ENCODE results near the gene COG5. TPM values are rescaled to one million over a fixed set of nuclear protein-coding genes. Genes with fewer than 3 reads are reported as not detected.
"Not testable (repeated sequence)": the region's sequence is repeated elsewhere in the genome, so short reads cannot be mapped to it uniquely, and the experiment has no call there.

Gene COG5
- total RNA-seq, 1 donor from 2014 or later: 37.1 TPM

DNA sequence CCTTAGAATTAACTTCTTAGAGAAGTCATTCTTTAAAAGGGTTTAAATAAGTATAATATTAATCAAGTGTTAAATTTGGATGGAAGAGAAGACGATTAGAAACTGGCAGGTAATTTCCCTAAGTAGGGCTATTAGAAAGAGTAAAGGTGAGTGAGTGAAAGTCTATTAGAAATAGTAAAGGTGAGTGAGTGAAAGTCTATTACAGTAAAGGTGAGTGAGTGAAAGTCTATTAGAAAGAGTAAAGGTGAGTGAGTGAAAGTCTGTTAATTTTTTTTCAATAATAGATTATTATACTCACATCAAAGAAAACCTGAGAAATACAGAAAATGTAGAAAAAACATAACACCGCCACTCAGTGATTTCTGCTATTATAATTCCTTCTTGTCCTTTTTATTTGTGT lies 405.7 kb downstream of the COG5 start:
- no peak overlapping the region for H3K4me3 ChIP-seq (ENCODE audit: low read depth, low read length)
- TF ChIP-seq, protein P1, sequence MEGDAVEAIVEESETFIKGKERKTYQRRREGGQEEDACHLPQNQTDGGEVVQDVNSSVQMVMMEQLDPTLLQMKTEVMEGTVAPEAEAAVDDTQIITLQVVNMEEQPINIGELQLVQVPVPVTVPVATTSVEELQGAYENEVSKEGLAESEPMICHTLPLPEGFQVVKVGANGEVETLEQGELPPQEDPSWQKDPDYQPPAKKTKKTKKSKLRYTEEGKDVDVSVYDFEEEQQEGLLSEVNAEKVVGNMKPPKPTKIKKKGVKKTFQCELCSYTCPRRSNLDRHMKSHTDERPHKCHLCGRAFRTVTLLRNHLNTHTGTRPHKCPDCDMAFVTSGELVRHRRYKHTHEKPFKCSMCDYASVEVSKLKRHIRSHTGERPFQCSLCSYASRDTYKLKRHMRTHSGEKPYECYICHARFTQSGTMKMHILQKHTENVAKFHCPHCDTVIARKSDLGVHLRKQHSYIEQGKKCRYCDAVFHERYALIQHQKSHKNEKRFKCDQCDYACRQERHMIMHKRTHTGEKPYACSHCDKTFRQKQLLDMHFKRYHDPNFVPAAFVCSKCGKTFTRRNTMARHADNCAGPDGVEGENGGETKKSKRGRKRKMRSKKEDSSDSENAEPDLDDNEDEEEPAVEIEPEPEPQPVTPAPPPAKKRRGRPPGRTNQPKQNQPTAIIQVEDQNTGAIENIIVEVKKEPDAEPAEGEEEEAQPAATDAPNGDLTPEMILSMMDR (IDR thresholded peaks at IDR 0.05; ENCODE audit: insufficient read depth, low read length, poor library complexity, severe bottlenecking): no peak
- DNase-seq (ENCODE audit: low read depth): no peak
- H3K36me3 ChIP-seq (ENCODE audit: control insufficient read depth, insufficient read depth, low read length): no peaks in the 10 kb centered on the region
- no peaks in the 10 kb centered on the region for H3K27me3 ChIP-seq (ENCODE audit: control insufficient read depth, insufficient read depth, low read length)

DNA sequence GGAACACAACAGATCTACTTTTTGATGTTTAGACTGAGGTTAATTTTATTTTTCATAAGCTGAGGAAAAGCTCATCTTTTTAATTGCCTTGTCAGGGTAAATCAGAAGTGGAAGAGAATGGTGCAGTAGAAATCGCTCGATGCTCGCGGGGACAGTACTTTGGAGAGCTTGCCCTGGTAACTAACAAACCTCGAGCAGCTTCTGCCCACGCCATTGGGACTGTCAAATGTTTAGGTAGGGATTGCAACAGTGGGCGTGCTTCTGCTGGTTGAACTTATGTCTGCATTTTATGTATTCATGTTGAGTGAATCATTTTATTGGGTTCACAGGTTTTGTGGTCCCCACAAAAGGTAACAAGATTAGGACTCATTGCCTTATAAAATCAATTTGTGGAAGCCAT lies 406.6 kb downstream of the COG5 start:
- Histone ChIP-seq H3K36me3 (ENCODE audit: control insufficient read depth, insufficient read depth, low read length) (no peaks in the 10 kb centered on the region), H3K4me3 (ENCODE audit: low read depth, low read length) (no peak overlapping the region), H3K27me3 (ENCODE audit: control insufficient read depth, insufficient read depth, low read length) (no peaks in the 10 kb centered on the region)
- TF ChIP-seq, protein P1 (IDR thresholded peaks at IDR 0.05; ENCODE audit: insufficient read depth, low read length, poor library complexity, severe bottlenecking): no peak
- DNase-seq (ENCODE audit: low read depth): no peak

- DNase-seq (ENCODE audit: low read depth); H3K36me3 ChIP-seq (ENCODE audit: control insufficient read depth, insufficient read depth, low read length); H3K27me3 ChIP-seq (ENCODE audit: control insufficient read depth, insufficient read depth, low read length); H3K4me3 ChIP-seq (ENCODE audit: low read depth, low read length): not testable (repeated sequence)
Observed at GRCh38 chr7:107155726-107156125, 408.0 kb downstream of the COG5 start.

DNA sequence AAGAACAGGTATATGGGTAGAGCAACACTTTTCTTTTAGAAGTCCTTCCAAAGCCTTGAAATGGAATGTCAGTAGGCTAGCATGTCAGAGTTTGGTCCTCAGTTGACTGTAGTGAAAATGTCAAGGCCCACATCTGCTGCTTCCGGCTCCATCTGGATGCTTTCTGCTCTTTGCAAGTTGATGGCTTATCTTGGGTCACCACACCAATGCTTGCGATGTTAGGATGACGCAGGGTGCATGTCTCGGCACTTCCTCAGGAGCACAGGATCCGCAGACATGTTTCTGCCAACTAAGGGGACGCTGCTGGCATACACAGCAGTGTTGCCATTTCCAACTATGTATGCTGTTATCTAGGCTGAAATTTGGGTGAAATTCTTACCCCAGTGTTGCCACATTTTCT lies 408.9 kb downstream of the COG5 start:
- Histone ChIP-seq H3K27me3 (ENCODE audit: control insufficient read depth, insufficient read depth, low read length) (no peaks in the 10 kb centered on the region), H3K4me3 (ENCODE audit: low read depth, low read length) (no peak overlapping the region), H3K36me3 (ENCODE audit: control insufficient read depth, insufficient read depth, low read length) (no peaks in the 10 kb centered on the region)
- DNase-seq (ENCODE audit: low read depth): no peak
- TF ChIP-seq, protein P1 (IDR thresholded peaks at IDR 0.05; ENCODE audit: insufficient read depth, low read length, poor library complexity, severe bottlenecking): no peak

GRCh38 chr7:107152011-107152410 lies 411.7 kb downstream of the COG5 start:
- Histone ChIP-seq H3K27me3 (ENCODE audit: control insufficient read depth, insufficient read depth, low read length) (no peaks in the 10 kb centered on the region), H3K4me3 (ENCODE audit: low read depth, low read length) (no peak overlapping the region), H3K36me3 (ENCODE audit: control insufficient read depth, insufficient read depth, low read length) (no peaks in the 10 kb centered on the region)
- DNase-seq (ENCODE audit: low read depth): no peak
- TF ChIP-seq, protein P1 (IDR thresholded peaks at IDR 0.05; ENCODE audit: insufficient read depth, low read length, poor library complexity, severe bottlenecking): no peak

Other genes starting within 250 kb of the COG5 start
- gene GPR22, start 93.9 kb downstream of the COG5 start, total RNA-seq: not detected in 2 replicates
- 16.4 and 19.6 TPM in 2 replicates for gene DUS4L, start 51 bp upstream of the COG5 start, total RNA-seq
- gene BCAP29, start 16.3 kb upstream of the COG5 start, total RNA-seq: 62.2 and 64.3 TPM in 2 replicates
- 0.14 and 0.25 TPM in 2 replicates for gene SLC26A4, start 96.9 kb upstream of the COG5 start, total RNA-seq
- gene CBLL1, start 180.2 kb upstream of the COG5 start, total RNA-seq: 26.7 and 42.3 TPM in 2 replicates
- gene SLC26A3, start 239.3 kb upstream of the COG5 start, total RNA-seq: not detected in 2 replicates

All from kidney epithelial cell (primary cell).